ENCODE results near the gene FAR2.
"Not testable (repeated sequence)": the region's sequence is repeated elsewhere in the genome, so short reads cannot be mapped to it uniquely, and the experiment has no call there.

FAR2 gene

DNA sequence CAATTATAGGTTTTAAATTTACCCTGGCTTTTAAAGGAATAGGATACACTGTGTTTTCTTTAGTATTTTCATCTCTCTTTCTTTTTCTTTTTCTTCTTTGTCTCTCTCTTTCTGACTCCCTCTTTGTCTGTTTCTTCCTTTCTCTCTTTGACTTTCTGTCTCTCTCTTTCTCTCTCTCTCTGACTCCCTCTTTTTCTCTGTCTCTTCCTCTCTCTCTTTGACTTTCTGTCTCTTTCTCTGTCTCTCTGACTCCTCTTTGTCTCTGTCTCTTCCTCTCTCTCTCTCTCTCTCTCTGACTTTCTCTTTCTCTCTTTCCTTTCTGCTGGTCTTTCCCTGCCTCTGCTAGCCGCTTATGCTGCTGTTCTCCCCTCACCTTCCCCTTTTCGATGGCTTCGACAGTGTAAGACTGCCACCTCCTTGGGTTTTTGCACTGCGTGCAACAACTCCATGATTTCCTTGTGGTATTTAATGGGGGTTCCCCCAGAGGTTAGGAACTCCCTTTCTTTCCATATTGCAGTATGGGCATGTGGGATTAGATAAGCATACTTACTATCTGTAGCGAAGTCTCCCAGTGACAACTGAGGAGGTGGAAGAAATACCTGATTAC, 21.5 kb downstream of the FAR2 start:
- not testable (repeated sequence) for H3K4me3 ChIP-seq (replicated peaks; ENCODE audit: insufficient read depth, low read length); H3K27me3 ChIP-seq (ENCODE audit: insufficient read depth, poor library complexity, severe bottlenecking)
- peak overlapping the region; percentile 78 for H3K27ac ChIP-seq (replicated peaks)
- peak; percentile 47; the same call in 1 of the 2 replicates for TF ChIP-seq SPI1 (IDR thresholded peaks at IDR 0.05; ENCODE audit: borderline replicate concordance, low read depth)
- peak in 1 of 2 experiments; percentile 72 for DNase-seq (ENCODE audit: low read depth in 1 of 2, low spot score in 1 of 2)

DNA sequence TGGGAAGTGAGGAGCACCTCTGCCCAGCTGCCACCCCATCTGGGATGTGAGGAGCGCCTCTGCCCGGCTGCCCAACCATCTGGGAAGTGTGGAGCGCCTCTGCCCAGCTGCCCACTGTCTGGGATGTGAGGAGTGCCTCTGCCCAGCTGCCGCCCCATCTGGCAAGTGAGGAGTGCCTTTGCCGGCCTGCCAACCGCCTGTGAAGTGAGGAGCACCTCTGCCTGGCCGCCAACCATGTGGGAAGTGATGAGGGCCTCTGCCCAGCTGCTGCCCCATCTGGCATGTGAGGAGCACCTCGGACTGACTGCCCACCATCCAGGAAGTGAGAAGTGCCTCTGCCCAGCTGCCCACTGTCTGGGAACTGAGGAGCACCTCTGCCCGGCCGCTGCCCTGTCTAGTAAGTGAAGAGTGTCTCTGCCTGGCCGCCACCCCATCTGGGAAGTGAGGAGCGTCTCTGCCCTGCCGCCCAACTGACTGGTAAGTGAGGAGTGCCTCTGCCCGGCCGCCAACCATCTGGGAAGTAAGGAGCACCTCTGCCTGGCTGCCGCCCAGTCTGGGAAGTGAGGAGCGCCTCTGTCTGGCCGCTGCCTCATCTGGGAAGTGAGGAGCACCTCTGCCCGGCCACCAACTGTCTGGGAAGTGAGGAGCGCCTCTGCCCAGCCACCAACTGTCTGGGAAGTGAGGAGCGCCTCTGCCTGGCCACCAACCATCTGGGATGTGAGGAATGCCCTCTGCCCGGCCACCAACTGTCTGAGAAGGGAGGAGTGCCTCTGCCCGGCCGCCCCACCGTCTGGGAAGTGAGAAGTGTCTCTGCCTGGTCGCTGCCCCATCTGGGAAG, 22.6 kb downstream of the FAR2 start:
- TF ChIP-seq POLR2AphosphoS5 (IDR thresholded peaks at IDR 0.05; ENCODE audit: low read depth) (no peak), SPI1 (IDR thresholded peaks at IDR 0.05; ENCODE audit: borderline replicate concordance, low read depth) (no peak), GABPA (IDR thresholded peaks at IDR 0.05; ENCODE audit: low read depth) (no peak)
- TF ChIP-seq, protein P1, sequence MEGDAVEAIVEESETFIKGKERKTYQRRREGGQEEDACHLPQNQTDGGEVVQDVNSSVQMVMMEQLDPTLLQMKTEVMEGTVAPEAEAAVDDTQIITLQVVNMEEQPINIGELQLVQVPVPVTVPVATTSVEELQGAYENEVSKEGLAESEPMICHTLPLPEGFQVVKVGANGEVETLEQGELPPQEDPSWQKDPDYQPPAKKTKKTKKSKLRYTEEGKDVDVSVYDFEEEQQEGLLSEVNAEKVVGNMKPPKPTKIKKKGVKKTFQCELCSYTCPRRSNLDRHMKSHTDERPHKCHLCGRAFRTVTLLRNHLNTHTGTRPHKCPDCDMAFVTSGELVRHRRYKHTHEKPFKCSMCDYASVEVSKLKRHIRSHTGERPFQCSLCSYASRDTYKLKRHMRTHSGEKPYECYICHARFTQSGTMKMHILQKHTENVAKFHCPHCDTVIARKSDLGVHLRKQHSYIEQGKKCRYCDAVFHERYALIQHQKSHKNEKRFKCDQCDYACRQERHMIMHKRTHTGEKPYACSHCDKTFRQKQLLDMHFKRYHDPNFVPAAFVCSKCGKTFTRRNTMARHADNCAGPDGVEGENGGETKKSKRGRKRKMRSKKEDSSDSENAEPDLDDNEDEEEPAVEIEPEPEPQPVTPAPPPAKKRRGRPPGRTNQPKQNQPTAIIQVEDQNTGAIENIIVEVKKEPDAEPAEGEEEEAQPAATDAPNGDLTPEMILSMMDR (IDR thresholded peaks at IDR 0.05; ENCODE audit: insufficient read depth, low read length): no peak
- TF ChIP-seq, protein P2, sequence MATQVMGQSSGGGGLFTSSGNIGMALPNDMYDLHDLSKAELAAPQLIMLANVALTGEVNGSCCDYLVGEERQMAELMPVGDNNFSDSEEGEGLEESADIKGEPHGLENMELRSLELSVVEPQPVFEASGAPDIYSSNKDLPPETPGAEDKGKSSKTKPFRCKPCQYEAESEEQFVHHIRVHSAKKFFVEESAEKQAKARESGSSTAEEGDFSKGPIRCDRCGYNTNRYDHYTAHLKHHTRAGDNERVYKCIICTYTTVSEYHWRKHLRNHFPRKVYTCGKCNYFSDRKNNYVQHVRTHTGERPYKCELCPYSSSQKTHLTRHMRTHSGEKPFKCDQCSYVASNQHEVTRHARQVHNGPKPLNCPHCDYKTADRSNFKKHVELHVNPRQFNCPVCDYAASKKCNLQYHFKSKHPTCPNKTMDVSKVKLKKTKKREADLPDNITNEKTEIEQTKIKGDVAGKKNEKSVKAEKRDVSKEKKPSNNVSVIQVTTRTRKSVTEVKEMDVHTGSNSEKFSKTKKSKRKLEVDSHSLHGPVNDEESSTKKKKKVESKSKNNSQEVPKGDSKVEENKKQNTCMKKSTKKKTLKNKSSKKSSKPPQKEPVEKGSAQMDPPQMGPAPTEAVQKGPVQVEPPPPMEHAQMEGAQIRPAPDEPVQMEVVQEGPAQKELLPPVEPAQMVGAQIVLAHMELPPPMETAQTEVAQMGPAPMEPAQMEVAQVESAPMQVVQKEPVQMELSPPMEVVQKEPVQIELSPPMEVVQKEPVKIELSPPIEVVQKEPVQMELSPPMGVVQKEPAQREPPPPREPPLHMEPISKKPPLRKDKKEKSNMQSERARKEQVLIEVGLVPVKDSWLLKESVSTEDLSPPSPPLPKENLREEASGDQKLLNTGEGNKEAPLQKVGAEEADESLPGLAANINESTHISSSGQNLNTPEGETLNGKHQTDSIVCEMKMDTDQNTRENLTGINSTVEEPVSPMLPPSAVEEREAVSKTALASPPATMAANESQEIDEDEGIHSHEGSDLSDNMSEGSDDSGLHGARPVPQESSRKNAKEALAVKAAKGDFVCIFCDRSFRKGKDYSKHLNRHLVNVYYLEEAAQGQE (IDR thresholded peaks at IDR 0.05; ENCODE audit: insufficient replicate concordance, low read depth): no peak
- DNase-seq (ENCODE audit: low read depth in 1 of 2, low spot score in 1 of 2): no peak
- Histone ChIP-seq H3K27me3 (ENCODE audit: insufficient read depth, poor library complexity, severe bottlenecking) (no peaks in the 10 kb centered on the region), H3K4me3 (replicated peaks; ENCODE audit: insufficient read depth, low read length) (no peak overlapping the region), H3K27ac (replicated peaks) (no peak overlapping the region; the same call in 1 of the 2 replicates)

DNA sequence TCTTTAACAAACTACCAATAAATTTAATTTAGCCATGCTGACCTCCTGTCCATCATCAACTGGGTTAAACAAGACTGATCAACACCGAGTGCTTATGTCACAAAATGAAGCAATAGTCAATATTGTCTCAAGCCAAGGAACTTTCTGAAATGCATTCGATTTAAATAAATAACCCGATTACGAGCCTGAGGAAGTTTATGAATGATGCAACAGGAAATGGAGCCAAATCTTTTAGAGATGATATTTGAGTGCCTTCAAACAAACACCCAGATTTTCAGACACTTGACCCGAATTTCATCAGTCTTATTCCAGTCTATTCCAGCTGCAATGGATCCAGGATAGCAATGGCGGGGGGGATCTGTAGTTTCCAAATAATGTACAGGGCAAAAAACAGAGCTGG, 27.9 kb downstream of the FAR2 start:
- TF ChIP-seq POLR2AphosphoS5 (IDR thresholded peaks at IDR 0.05; ENCODE audit: low read depth): no peak
- TF ChIP-seq SPI1 (IDR thresholded peaks at IDR 0.05; ENCODE audit: borderline replicate concordance, low read depth): no peak
- TF ChIP-seq GABPA (IDR thresholded peaks at IDR 0.05; ENCODE audit: low read depth): no peak
- TF ChIP-seq, protein P1 (IDR thresholded peaks at IDR 0.05; ENCODE audit: insufficient read depth, low read length): no peak
- TF ChIP-seq, protein P2 (IDR thresholded peaks at IDR 0.05; ENCODE audit: insufficient replicate concordance, low read depth): no peak
- Histone ChIP-seq H3K27me3 (ENCODE audit: insufficient read depth, poor library complexity, severe bottlenecking) (no peaks in the 10 kb centered on the region), H3K27ac (replicated peaks) (no peak overlapping the region), H3K4me3 (replicated peaks; ENCODE audit: insufficient read depth, low read length) (no peak overlapping the region)
- no peak for DNase-seq (ENCODE audit: low read depth in 1 of 2, low spot score in 1 of 2)

DNA sequence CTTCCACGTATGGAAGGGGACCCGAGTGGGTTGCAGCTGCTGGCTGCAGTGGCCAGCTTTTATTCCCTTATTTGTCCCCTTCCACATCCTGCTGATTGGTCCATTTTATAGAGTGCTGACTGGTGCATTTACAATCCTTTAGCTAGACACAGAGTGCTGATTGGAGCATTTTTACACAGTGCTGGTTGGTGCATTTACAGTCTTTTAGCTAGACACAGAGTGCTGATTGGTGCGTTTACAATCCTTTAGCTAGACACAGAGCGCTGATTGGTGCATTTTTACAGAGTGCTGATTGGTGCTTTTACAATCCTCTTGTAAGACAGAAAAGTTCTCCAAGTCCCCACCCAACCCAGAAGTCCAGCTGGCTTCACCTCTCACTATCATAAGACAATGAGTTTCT, 33.2 kb downstream of the FAR2 start:
- H3K27me3 ChIP-seq (ENCODE audit: insufficient read depth, poor library complexity, severe bottlenecking); H3K4me3 ChIP-seq (replicated peaks; ENCODE audit: insufficient read depth, low read length); H3K27ac ChIP-seq (replicated peaks); DNase-seq (ENCODE audit: low read depth in 1 of 2, low spot score in 1 of 2): not testable (repeated sequence)

Data from HL-60 (cell line).